Transverse colon (tissue), 3 donors: Measurements from ENCODE around the gene SIRPB1.

Source experiments
- EP300 ChIP-seq: sonication (generic); formaldehyde crosslinking; IDR thresholded peaks from one replicate; pipeline ENCODE4 v1.6.1; 2017; ENCODE audit warnings: antibody characterized with exemption, low read depth
- POLR2A ChIP-seq: fragments of 450-650 bp; IDR thresholded peaks from one replicate; pipeline ENCODE4 v1.6.1; 2016; ENCODE audit warnings: antibody characterized with exemption, mild to moderate bottlenecking, moderate library complexity
- TF ChIP-seq, protein P1 (sequence below), 5 experiments: fragments of 200-600 bp in 3 of 5; fragments of 450-650 bp in 2 of 5; sonication (generic) in 3 of 5; IDR thresholded peaks; 1 replicate in 2 of 5; 2 replicates in 3 of 5; pipeline ENCODE4 v1.5.1; 2016 to 2017; ENCODE audit warnings: antibody characterized with exemption in 5 of 5, inconsistent platforms in 3 of 5, mild to moderate bottlenecking in 2 of 5, moderate library complexity in 1 of 5

DNA sequence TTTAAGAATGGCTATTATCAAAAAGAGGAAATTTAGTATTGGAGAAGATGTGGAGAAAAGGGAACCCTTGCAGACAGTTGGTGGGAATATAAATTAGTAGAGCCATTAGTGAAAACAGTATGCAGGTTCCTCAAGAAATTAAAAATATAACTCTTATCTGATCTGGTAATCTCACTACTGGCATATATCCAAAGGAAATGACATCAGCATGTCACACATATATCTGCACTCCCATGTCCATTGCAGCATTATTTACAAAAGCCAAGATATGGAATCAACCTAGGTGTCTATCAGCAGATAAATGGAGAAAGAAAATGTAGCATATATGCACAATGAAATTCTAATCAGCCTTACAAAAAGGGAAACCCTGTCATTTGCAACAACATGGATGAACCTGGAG, 35.2 kb upstream of the SIRPB1 start:
- TF ChIP-seq EP300, result no peak
- TF ChIP-seq, protein P1, sequence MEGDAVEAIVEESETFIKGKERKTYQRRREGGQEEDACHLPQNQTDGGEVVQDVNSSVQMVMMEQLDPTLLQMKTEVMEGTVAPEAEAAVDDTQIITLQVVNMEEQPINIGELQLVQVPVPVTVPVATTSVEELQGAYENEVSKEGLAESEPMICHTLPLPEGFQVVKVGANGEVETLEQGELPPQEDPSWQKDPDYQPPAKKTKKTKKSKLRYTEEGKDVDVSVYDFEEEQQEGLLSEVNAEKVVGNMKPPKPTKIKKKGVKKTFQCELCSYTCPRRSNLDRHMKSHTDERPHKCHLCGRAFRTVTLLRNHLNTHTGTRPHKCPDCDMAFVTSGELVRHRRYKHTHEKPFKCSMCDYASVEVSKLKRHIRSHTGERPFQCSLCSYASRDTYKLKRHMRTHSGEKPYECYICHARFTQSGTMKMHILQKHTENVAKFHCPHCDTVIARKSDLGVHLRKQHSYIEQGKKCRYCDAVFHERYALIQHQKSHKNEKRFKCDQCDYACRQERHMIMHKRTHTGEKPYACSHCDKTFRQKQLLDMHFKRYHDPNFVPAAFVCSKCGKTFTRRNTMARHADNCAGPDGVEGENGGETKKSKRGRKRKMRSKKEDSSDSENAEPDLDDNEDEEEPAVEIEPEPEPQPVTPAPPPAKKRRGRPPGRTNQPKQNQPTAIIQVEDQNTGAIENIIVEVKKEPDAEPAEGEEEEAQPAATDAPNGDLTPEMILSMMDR (IDR thresholded peaks at IDR 0.05), result no peak
- no peak for TF ChIP-seq POLR2A
